ENCODE measurements around the gene SSRP1. TPM values are rescaled to one million over a fixed set of nuclear protein-coding genes. Genes with fewer than 3 reads are reported as not detected.

The SSRP1 gene
- total RNA-seq, 1 experiment from 2014 or later, result 399 TPM

DNA sequence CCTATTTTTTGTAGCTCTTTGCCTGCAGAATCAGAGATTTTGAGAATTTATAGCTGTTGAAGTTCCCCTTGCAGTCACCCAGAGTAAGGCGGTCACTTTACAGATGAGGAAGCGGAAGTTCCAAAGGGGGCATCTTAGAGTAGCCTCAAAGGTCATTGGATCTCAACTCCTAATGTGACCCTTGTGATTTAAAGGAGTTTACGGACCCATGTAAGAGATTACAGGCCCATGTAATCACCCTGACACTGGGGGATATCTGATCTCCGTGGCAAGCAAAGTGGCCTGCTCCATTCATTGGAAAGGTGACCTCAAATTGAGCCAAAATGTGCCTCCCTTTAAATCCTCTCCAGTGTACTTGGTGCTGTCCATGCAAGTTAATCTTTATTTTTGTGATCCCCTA lies 18.2 kb upstream of the SSRP1 start:
- peaks cover 7% of the 10 kb centered on the region for H3K9me3 ChIP-seq (ENCODE audit: low read depth, low read length, poor library complexity, severe bottlenecking)
- no peaks in the 10 kb centered on the region for H3K4me1 ChIP-seq (ENCODE audit: insufficient read depth, low read length, poor library complexity, severe bottlenecking)
- no peaks in the 10 kb centered on the region for H3K36me3 ChIP-seq (ENCODE audit: insufficient read depth, low read length, poor library complexity, severe bottlenecking)
- CTCF ChIA-PET, result no interaction called here
- BruUV-seq (replicated peaks), result no TSS peak
- intact Hi-C loops (cut with micrococcal nuclease; ENCODE audit: unreplicated experiment), result no loop called here
- no peak overlapping the region for H3K4me3 ChIP-seq (ENCODE audit: low read depth, low read length, poor library complexity, severe bottlenecking)
- no peaks in the 10 kb centered on the region for H3K27me3 ChIP-seq (replicated peaks; ENCODE audit: insufficient read depth, low read depth, low read length, poor library complexity)
- POLR2A ChIA-PET (ENCODE audit: low non-redundant PET), result no interaction called here
- H3K27ac ChIP-seq (ENCODE audit: low read depth, low read length, poor library complexity, severe bottlenecking), result no peak overlapping the region
- TF ChIP-seq, protein P1, sequence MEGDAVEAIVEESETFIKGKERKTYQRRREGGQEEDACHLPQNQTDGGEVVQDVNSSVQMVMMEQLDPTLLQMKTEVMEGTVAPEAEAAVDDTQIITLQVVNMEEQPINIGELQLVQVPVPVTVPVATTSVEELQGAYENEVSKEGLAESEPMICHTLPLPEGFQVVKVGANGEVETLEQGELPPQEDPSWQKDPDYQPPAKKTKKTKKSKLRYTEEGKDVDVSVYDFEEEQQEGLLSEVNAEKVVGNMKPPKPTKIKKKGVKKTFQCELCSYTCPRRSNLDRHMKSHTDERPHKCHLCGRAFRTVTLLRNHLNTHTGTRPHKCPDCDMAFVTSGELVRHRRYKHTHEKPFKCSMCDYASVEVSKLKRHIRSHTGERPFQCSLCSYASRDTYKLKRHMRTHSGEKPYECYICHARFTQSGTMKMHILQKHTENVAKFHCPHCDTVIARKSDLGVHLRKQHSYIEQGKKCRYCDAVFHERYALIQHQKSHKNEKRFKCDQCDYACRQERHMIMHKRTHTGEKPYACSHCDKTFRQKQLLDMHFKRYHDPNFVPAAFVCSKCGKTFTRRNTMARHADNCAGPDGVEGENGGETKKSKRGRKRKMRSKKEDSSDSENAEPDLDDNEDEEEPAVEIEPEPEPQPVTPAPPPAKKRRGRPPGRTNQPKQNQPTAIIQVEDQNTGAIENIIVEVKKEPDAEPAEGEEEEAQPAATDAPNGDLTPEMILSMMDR (conservative IDR thresholded peaks at IDR 0.05; ENCODE audit: low read depth, low read length), result no peak
- TF ChIP-seq EZH2 (IDR thresholded peaks at IDR 0.05; ENCODE audit: borderline replicate concordance, low read depth, low read length, poor library complexity, severe bottlenecking), result no peak
- DNase-seq (ENCODE audit: low spot score), result no peak

DNA sequence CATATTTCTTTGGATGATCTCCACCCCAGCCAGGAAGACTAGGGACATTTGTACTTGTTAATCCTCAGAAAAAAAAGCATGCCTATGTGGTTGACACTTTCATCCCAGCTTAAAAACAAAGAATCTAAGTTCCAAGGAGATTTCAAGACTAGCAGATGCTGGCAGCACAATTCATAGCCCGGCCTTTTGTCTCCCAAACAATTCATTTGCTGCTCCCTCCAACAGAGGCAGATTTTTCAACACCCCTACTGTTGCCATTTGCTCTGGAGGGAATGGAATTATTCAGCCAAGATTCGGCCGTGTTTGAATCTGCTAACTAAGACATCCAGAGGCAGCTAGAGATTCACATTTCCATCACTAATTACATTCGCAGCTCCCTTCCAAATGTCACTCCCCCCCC lies 17.8 kb upstream of the SSRP1 start:
- Histone ChIP-seq H3K36me3 (ENCODE audit: insufficient read depth, low read length, poor library complexity, severe bottlenecking) (no peaks in the 10 kb centered on the region), H3K4me1 (ENCODE audit: insufficient read depth, low read length, poor library complexity, severe bottlenecking) (no peaks in the 10 kb centered on the region), H3K9me3 (ENCODE audit: low read depth, low read length, poor library complexity, severe bottlenecking) (peaks cover 7% of the 10 kb centered on the region), H3K27me3 (replicated peaks; ENCODE audit: insufficient read depth, low read depth, low read length, poor library complexity) (no peaks in the 10 kb centered on the region), H3K4me3 (ENCODE audit: low read depth, low read length, poor library complexity, severe bottlenecking) (no peak overlapping the region), H3K27ac (ENCODE audit: low read depth, low read length, poor library complexity, severe bottlenecking) (no peak overlapping the region)
- intact Hi-C loops (cut with micrococcal nuclease; ENCODE audit: unreplicated experiment), result no loop called here
- TF ChIP-seq, protein P1 (conservative IDR thresholded peaks at IDR 0.05; ENCODE audit: low read depth, low read length), result no peak
- no peak for TF ChIP-seq EZH2 (IDR thresholded peaks at IDR 0.05; ENCODE audit: borderline replicate concordance, low read depth, low read length, poor library complexity, severe bottlenecking)
- POLR2A ChIA-PET (ENCODE audit: low non-redundant PET), result no interaction called here
- BruUV-seq (replicated peaks), result no TSS peak
- DNase-seq (ENCODE audit: low spot score), result no peak
- CTCF ChIA-PET, result no interaction called here

DNA sequence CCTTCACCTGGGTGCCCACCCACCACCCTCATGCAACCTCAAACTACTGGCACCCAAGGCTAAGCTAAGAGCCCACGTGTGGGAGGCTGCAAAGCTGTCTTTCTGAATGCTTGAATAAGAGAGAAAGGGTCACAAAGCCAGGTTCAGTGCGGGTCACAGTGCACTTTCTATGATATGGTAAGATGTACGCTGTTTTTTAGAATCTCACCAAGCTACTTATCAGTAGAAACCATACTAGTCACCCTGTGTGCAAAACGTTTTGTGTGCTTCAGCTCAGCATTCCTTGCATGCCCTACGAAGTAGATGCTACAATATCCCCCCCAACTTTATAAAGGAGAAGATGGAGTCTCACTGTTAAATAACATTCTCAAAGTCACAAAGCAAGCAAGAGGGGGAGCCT lies 17.3 kb upstream of the SSRP1 start:
- no TSS peak for BruUV-seq (replicated peaks)
- no peaks in the 10 kb centered on the region for H3K4me1 ChIP-seq (ENCODE audit: insufficient read depth, low read length, poor library complexity, severe bottlenecking)
- POLR2A ChIA-PET (ENCODE audit: low non-redundant PET), result no interaction called here

More for the DNA sequence above, 17.3 kb upstream of the SSRP1 start:
- Histone ChIP-seq H3K27ac (ENCODE audit: low read depth, low read length, poor library complexity, severe bottlenecking) (no peak overlapping the region), H3K27me3 (replicated peaks; ENCODE audit: insufficient read depth, low read depth, low read length, poor library complexity) (no peaks in the 10 kb centered on the region), H3K4me3 (ENCODE audit: low read depth, low read length, poor library complexity, severe bottlenecking) (no peak overlapping the region), H3K9me3 (ENCODE audit: low read depth, low read length, poor library complexity, severe bottlenecking) (peaks cover 7% of the 10 kb centered on the region), H3K36me3 (ENCODE audit: insufficient read depth, low read length, poor library complexity, severe bottlenecking) (no peaks in the 10 kb centered on the region)
- CTCF ChIA-PET, result no interaction called here
- no peak for DNase-seq (ENCODE audit: low spot score)
- TF ChIP-seq EZH2 (IDR thresholded peaks at IDR 0.05; ENCODE audit: borderline replicate concordance, low read depth, low read length, poor library complexity, severe bottlenecking), result no peak
- TF ChIP-seq, protein P1 (conservative IDR thresholded peaks at IDR 0.05; ENCODE audit: low read depth, low read length), result no peak
- intact Hi-C loops (cut with micrococcal nuclease; ENCODE audit: unreplicated experiment), result no loop called here

Measured in A673 (cell line).